GM21737 (cell line): Measurements from ENCODE around the gene KCNK4.
"Not testable (repeated sequence)": the region's sequence is repeated elsewhere in the genome, so short reads cannot be mapped to it uniquely, and the experiment has no call there.

Experiments
- ATAC-seq: cut with Tn5 transposase; IDR thresholded peaks from one replicate; pipeline ENCODE4 v1.9.1; 2021; ENCODE audit warnings: mild to moderate bottlenecking, moderate library complexity; ENCODE audit not compliant: unreplicated experiment

KCNK4 gene

DNA sequence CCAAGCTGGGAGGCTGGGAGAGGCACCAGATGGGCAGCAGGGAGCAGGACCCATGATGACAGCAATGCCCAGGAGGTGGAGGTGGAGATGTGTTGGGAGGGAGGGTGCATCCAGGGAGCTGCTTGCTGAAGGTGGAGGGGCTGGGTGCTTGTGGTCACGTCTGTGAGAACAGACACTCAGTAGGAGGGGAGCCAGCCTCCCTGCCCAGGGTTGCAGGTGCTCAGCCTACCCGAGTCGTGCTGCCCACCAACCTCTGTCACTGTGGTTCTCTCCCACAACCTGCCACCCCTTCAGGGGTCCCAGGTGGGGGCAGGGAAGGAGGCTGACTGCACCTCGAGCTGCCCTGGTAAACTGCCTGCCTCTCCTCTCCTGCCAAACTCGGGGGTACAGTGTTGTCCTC is 32.3 kb downstream of the KCNK4 start:
- ATAC-seq: no peak

DNA sequence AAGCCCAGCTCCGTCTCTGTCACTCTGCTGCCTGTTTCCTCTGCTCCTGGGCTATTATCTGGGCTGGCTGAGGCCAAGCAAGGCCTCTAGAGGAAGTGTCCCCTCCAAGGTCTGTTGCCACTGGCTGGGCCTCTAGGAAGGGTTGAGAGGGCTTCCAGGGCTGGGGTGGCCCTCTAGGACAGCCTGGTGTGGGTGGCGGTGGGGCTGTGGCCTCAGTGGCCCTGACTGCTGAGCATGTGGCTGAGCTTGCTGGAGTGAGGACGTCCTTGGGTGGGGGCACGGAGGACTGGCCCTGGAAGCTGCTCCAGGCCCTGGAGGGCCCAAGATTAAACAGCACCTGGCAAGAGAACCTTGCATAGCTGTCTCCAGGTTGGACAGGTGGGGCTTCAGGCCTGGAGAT is 32.9 kb downstream of the KCNK4 start:
- ATAC-seq: not testable (repeated sequence)

DNA sequence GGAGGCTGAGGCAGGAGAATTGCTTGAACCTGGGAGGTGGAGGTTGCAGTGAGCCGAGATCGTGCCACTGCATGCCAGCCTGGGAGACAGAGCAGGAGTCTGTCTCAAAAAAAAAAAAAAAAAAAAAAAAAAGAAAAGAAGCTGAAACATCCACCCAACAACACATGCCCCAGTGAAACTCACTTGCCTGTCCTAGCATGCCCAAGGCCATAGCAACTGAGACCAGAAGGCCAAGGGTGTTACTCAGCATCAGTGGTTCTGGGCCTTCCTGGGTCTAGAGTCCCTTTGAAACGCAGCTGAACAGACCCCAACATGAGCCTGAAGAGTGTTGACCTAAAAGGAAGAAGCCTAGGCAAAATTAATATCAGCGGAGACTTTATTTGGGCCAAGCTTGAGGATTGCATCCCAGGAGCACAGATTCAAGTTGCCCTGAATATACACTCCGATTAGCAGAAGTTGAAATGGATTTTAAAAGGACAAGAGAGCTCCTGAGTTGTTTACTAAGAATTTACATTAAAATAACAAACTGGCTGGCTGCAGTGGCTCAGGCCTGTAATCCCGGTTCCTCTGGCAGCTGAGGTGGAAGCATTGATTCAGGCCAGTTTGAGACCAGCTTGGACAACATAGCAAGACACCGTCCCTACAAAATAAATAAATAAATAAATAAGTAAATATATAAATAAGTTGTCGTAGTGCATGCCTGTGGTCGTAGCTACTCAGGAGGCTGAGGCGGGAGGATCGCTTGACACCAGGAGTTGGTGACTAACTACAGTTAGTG is 33.8 kb downstream of the KCNK4 start:
- no peak for ATAC-seq

DNA sequence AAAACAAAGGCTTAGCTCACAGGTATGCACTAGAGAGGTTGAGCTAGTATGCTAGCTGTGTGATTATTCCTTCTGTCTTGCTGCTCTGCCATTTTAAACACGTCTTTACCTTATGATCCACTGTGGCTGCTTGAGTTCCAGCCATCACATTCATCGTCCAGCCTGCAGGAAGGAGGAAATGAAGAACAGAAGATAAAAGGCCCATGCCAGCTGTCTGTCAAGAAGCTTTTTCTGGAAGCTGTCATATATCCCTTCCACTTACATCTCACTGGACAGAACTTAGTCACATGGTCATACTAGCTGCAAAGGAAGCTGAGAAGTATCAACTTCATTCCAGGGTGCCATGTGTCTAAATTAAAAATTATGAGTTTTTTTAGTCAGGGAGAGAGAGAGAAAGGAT is 36.3 kb downstream of the KCNK4 start:
- ATAC-seq: no peak

DNA sequence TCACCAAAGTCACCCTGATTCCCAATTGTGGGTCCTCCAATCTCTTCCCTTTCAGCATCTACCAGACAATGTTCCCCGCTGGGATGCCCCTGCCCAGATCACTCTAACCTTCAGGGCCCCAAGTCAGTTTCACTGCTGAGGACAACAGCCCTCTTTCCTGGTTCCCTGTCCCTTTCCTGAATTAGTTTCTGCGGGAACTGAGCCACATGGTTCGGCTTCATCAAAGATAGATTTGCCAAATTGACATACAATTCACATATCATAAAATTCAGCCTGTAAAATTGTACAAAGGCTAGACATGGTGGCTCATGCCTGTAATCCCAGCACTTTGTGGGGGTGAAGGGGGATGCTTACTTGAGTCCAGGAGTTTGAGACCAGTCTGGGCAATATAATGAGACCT is 36.9 kb downstream of the KCNK4 start:
- no peak for ATAC-seq

DNA sequence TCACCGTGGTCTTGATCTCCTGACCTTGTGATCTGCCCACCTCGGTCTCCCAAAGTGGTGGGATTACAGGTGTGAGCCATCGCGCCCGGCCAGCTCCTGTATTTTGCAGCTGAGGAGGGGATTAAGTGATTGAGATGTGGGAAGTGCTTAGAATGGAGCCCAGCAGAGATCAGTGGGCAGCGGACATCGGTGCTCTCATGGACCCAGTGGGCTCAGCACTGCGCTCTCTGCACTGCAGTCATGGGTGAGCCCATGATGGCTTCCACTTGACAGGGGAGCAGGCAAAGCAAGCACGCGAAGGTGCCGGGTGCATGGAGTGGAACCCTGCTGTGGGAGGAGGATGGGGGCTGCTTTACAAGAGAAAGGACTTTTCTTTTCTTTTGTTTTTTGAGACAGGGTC is 39.8 kb downstream of the KCNK4 start:
- ATAC-seq: no peak

DNA sequence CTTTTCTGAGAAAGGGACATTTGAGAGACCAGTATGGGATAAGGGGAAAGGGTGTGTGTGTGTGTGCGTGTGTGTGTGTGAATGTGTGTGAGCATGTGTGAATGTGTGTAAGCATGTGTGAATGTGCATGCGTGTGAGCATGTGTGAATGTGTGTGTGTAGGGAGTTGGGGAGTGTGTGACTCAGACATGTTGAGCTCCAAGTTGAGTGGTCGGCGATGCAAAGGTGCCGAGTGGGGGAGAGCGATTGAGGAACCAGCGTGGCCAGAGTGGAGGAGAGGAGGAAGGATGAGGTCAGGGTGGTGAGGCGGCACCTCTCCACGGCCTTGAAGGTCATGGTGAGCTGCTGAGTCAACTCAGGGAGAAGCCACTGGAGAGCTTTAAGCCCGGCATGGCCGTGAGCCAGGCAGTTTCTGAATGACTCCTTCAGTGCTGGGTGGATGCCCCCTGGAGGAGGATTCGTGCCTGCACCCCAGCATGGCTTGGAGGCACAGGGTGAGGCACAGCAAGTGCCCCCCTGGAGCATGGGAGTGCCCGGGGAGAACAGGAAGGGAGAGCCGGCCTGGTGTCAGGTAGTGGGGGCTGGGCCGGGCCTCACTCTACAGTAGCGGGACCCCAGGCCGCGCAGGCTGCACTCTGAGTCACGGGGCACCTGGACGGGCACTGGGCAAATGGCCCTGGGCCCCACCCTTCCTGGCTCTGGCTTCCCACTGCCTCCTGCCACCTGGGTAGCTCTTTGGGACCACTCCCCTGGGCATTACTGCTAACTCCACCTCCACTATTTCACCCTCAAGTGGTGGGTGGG is 40.7 kb downstream of the KCNK4 start:
- peak; percentile 40 for ATAC-seq

DNA sequence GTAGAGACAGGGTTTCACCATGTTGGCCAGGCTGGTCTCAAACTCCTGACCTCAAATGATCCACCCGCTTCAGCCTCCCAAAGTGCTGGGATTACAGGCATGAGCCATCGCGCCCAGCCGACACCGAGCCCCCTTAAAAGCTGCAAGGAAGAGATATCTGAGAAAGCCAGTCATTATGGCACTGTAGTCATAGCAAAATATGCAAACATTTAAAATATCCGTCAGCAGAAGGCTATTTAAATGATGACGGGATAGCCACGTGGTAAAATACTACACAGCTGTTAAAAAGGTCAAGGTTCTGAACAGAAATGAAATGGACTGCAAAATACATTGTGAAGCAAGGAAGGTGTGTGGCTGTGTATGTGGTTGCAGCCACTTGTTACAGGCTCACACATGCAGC is 42.5 kb downstream of the KCNK4 start:
- ATAC-seq: no peak

DNA sequence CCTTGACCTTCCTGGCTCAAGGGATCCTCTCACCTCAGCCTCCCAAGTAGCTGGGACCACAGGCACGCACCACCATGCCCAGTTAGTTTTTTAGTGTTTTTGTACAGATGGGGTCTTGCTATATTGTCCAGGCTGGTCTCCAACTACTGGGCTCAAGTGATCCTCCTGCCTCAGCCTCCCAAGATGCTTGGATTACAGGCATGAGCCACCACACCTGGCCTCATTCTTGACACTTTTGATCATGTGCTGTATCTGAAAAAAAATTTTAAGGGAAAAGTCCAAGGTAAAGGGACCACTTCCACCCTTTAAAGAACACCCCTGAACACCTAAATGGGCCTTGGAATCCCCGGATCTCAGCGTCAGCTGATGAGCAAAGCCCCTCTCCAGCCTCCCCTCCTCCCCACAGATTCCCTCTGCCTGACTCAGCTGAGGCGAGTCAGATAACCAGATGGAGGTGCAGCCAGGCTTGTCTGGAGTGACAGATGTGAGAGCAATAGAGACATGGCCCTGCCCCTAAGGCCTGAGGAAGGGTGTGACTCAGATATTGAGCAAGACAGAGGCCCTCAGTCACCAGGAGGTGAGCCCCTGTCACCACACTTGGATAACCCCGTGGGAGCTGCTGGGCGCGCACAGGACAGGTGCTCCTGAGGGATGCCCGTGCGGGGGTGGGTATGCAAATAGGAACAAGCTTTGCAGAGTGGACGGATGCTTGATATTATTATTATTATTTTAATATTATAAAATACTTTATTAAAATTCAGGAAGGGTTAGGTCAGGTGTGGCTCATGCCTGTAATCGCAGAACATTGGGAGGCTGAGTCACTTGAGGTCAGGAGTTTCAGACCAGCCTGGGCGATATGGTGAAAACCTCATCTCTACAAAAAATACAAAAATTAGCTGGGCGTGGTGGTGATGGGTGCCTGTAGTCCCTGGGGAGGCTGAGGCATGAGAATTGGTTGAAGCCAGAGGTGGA is 43.9 kb downstream of the KCNK4 start:
- peak; percentile 73 for ATAC-seq

DNA sequence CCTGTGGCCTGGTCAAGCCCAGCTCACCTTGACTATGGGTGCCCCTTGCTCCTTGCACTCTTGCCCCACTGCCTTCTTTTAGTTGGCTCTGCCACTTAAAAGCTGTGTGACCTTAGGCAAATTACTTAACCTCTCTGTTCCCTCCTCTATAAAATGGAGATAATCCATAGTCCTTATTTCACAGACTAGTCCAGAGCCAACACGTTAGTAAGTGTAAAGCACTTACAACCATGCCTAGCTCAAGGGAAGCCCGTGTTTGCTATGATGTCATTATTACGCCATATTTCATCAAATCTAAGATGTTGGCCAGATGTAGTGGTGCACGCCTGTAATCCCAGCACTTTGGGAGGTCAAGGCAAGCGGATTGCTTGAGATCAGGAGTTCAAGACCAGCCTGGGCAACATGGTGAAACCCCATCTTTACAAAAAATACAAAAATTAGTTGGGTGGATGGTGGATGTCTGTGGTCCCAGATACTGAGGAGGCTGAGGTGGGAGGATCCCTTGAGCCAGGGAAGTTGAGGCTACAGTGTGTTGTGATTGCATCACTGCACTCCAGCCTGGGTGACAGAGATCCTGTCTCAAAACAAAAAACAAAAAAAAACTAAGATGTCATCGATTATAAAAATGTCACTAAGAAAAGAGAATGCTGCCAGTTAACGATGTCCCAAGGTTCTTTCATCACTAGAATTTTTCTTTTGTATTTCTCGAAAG is 46.6 kb downstream of the KCNK4 start:
- no peak for ATAC-seq

DNA sequence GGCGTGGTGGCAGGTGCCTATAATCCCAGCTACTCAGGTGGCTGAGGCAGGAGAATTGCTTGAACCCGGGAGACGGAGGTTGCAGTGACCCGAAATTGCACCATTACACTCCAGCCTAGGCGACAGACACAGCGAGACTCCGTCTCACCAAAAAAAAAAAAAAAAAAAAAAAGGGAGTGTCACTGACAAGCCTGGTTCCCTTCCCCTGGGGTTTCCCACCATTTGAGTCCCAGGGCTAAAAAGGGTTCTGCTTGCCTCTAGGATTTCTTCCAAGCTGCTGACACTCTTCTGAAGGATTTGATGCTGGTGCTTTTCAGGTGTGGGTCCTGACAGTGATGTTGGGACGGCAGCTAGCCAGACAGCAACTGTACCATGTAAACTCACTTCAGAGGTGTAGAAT is 47.6 kb downstream of the KCNK4 start:
- ATAC-seq: no peak

DNA sequence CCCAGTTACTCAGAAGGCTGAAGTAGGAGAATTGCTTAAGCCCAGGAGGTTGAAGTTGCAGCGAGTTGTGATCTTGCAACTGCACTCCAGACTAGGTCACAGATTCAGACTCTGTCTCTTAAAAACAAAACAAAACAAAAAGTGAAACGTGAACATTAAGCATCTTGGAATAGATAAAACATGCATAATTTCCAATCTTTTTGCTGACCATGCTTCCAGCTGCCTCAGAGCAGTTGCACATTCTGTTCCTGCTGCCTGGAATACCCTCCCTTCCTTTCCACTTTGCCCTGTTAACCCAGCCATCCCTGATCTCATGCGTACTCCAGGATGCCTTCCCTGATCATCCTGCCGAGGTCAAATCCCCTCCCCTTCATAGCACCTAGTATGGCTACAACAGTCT is 48.2 kb downstream of the KCNK4 start:
- no peak for ATAC-seq

DNA sequence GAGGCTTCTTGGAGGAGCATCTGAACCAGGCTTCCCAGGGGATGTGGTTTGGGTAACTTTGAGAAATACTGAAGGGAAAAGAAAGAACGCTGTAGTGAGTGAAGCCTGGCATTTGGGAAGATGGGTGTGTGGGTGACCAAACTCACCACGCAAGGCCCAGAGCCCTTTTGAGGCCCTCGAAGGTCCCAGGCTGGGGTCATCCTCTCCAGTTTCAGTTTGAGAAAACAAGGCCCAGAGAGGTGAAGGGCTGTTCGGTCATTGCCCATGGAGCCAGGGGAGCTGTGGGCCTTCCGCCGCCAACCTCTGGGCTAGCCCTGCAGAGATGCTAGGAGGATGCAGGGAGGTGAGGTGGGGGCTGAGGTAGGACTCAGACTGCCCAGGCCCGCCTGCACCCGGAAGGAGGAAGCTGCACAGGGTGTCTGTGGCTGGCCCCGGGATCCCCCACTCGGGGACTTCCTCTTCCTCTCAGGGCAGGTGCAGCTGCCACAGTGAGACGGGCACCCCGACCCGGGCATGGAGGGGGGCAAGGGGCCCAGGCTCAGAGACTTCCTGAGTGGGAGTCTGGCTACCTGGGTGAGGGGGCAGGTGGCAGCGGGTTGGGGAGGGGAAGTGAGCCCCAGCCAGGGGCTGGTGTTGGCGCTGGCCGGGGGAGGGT is 48.8 kb downstream of the KCNK4 start, which contains the start of gene CCDC88B:
Gene CCDC88B, plus strand, starts transcription at position 451 of the 655 bp plus-strand sequence. Its CDS starts 63 bp downstream, at position 514.
- peak; percentile 55 for ATAC-seq

DNA sequence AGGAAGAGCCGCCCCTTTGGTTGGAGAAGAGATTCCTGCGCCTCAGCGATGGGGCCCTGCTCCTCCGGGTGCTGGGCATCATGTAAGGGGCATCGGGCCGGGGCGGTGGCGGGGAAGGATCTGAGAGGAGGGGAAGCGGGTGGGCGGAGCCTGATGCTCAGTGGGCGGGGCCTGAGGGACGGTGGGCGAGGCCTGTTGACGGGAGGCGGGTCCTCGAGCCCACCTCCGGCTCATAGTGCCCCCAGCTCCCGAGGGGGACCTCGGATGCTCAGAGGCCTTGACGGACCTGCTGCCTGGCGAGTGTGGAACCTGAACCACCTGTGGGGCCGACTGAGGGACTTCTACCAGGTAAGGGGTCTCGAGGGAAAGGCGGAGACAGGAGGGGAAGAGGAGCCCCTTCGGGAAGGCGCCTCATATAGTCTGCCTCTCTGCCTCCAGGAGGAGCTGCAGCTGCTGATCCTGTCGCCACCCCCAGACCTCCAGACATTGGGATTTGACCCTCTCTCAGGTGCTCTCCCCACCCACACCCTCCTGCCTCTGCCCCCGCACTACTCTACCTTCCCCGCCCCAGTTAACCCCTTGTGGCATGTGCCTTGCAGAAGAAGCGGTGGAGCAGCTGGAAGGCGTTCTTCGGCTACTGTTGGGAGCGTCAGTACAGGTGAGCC is 49.7 kb downstream of the KCNK4 start:
- peak; percentile 35 for ATAC-seq

DNA sequence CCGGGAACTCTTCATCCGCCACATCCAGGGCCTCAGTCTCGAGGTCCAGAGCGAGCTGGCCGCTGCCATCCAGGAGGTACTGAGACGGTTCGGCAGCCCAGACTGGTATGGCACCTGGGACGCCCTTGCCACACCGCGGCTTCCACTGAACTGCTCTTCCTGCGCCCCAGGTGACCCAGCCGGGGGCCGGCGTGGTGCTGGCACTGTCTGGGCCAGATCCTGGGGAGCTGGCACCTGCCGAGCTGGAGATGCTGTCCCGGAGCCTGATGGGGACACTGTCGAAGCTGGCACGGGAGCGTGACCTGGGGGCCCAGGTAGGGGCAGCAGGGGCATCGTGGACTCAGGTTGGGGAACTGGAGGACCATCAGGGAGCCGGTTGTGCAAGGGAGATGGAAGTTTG is 50.3 kb downstream of the KCNK4 start:
- no peak for ATAC-seq

DNA sequence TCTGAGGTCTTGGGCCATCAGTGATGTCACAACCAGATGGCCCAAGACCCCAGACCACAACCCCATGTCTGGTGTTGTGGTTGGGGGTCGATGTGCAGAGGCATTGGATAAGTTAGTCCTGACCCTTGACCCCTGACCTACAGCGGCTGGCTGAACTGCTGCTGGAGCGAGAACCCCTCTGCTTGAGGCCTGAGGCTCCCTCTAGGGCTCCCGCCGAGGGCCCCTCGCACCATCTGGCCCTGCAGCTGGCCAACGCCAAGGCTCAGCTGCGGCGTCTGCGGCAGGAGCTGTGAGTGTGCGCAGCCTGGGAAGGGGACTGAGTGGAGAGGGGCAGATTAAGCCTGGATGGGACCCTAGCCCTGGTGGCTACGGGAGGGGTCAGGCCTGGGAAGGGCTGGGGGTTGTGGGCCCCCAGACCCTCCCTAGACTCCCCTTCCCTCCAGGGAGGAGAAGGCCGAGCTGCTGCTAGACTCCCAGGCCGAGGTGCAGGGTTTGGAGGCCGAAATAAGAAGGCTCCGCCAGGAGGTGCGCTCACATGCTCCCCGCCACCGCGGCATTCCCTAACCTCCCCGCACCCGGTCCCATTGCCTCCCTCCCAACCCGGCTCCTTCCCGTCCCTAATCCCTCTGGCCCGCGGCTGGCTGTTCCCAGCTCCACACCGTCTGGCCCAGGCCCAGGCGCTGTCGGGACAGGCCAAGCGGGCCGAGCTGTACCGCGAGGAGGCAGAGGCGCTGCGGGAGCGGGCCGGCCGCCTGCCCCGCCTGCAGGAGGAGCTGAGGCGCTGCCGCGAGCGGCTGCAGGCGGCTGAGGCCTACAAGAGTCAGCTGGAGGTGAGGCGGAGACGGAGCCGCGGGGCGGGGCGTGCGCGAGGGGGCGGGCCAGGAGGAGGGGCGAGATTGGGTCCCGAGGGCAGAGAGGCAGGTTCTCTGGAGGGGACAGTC is 51.0 kb downstream of the KCNK4 start:
- ATAC-seq: no peak

DNA sequence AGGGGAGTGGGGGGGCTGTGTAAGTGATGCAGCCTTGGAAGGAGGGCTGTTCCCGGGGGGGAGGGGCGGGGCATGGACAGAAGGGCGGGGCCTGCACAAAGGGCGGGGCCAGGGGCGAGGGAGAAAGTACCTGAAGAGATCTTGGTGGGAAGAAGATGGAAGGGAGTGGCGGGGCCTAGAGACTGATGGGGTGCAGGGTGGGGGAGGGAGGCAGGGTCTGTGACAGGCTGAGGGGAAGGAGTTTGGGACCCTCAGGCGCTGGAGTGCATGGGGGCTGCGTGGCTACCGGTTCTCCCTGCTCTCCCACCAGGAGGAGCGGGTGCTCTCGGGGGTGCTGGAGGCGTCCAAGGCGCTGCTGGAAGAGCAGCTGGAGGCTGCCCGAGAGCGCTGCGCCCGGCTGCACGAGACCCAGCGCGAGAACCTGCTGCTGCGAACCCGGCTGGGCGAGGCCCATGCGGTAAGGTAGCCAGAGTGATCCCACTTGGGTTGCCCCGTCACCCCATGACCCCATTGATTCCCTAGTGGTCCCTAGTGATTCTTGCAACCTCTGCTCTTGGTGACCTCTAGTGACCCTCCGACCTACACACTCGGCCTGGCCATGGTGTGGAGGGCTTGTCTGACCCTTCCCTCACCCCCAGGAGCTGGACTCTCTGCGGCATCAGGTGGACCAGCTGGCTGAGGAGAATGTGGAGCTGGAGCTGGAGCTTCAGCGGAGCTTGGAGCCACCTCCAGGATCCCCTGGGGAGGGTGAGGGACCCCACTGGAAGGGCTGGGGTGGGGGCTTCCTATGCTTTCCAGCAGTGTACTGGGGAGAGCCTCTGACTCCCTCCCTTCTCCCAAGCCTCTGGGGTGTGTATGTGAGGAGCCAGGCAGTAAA is 52.0 kb downstream of the KCNK4 start:
- ATAC-seq: no peak
